HEK293 (cell line): ENCODE measurements around the gene SYNE2.

Source experiments
- KLF1 ChIP-seq: fragments of 450-650 bp; formaldehyde crosslinking; IDR thresholded peaks from 2 replicates; pipeline ENCODE4 v1.5.1; 2016; ENCODE audit warnings: missing biosample characterization, missing genetic modification characterization
- ZBTB20 ChIP-seq: fragments of 450-650 bp; formaldehyde crosslinking; IDR thresholded peaks from 2 replicates; pipeline ENCODE4 v1.5.1; 2016; ENCODE audit warnings: missing biosample characterization, missing genetic modification characterization
- ZNF37A ChIP-seq: fragments of 450-650 bp; IDR thresholded peaks from 2 replicates; pipeline ENCODE4 v1.5.1; 2018; ENCODE audit warnings: missing biosample characterization, missing genetic modification characterization
- ZNF664 ChIP-seq: fragments of 450-650 bp; formaldehyde crosslinking; IDR thresholded peaks from 2 replicates; pipeline ENCODE4 v1.5.1; 2016; ENCODE audit warnings: missing biosample characterization, missing genetic modification characterization
- TF ChIP-seq, protein P1 (sequence below): fragments of 450-650 bp; formaldehyde crosslinking; IDR thresholded peaks from 2 replicates; pipeline ENCODE4 v1.5.1; 2016; ENCODE audit warnings: missing biosample characterization, missing genetic modification characterization

DNA sequence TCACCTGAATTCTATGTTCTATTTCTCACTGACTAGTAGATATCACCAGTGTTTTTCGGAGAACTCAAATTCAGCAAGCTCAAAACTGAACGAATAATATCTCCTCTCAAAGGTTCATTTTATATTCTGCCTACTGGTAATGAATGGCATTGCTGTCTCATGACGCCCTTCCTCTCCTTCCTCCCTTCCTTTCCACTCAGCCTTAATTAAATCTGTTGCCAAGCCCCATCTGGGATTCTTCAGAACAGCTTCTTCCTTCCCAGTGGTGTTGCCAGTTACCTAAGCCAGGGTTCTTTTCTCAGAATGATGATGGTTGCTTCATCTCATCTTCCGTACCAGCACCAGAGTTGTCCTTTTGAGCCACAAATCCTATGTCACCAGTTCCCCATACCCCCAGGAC is 143.2 kb downstream of the SYNE2 start:
- no peak for TF ChIP-seq ZNF37A (tag by site-specific recombination)
- TF ChIP-seq KLF1 (tag by site-specific recombination) = no peak
- TF ChIP-seq, protein P1, sequence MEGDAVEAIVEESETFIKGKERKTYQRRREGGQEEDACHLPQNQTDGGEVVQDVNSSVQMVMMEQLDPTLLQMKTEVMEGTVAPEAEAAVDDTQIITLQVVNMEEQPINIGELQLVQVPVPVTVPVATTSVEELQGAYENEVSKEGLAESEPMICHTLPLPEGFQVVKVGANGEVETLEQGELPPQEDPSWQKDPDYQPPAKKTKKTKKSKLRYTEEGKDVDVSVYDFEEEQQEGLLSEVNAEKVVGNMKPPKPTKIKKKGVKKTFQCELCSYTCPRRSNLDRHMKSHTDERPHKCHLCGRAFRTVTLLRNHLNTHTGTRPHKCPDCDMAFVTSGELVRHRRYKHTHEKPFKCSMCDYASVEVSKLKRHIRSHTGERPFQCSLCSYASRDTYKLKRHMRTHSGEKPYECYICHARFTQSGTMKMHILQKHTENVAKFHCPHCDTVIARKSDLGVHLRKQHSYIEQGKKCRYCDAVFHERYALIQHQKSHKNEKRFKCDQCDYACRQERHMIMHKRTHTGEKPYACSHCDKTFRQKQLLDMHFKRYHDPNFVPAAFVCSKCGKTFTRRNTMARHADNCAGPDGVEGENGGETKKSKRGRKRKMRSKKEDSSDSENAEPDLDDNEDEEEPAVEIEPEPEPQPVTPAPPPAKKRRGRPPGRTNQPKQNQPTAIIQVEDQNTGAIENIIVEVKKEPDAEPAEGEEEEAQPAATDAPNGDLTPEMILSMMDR = no peak
- no peak for TF ChIP-seq ZNF664
- no peak for TF ChIP-seq ZBTB20 (tag by site-specific recombination)
